Activated T-cell treated with anti-CD3 and anti-CD28 coated beads for 48 hours (primary cell): Measurements from ENCODE around the gene PLXNC1.

Source experiments
- DNase-seq: peaks from one replicate; pipeline ENCODE4 v3.0.0-alpha.2; 2020; ENCODE audit warnings: low read depth

Gene PLXNC1

GRCh38 chr12:94162108-94162507 is 13.7 kb downstream of the PLXNC1 start:
- DNase-seq = no peak

- no peak for DNase-seq
Measured at GRCh38 chr12:94163850-94164249, 15.5 kb downstream of the PLXNC1 start.

- no peak for DNase-seq
Measured at GRCh38 chr12:94165138-94165537, 16.8 kb downstream of the PLXNC1 start.

GRCh38 chr12:94165670-94166364 is 17.4 kb downstream of the PLXNC1 start:
- no peak for DNase-seq

GRCh38 chr12:94167071-94167755 is 18.8 kb downstream of the PLXNC1 start:
- DNase-seq = no peak

GRCh38 chr12:94167756-94168416 is 19.5 kb downstream of the PLXNC1 start:
- DNase-seq = no peak

GRCh38 chr12:94169495-94169894 is 21.1 kb downstream of the PLXNC1 start:
- no peak for DNase-seq

- no peak for DNase-seq
Measured at GRCh38 chr12:94169966-94170689, 21.8 kb downstream of the PLXNC1 start.

GRCh38 chr12:94170690-94171594 is 22.6 kb downstream of the PLXNC1 start:
- DNase-seq = no peak

- DNase-seq = no peak
Measured at GRCh38 chr12:94171595-94171930, 23.2 kb downstream of the PLXNC1 start.

- DNase-seq = no peak
Measured at GRCh38 chr12:94172031-94172430, 23.7 kb downstream of the PLXNC1 start.

- no peak for DNase-seq
Measured at GRCh38 chr12:94172973-94173372, 24.6 kb downstream of the PLXNC1 start.

GRCh38 chr12:94173660-94174265 is 25.4 kb downstream of the PLXNC1 start:
- DNase-seq = no peak

GRCh38 chr12:94174576-94174975 is 26.2 kb downstream of the PLXNC1 start:
- peak; percentile 18 for DNase-seq

- no peak for DNase-seq
Measured at GRCh38 chr12:94175763-94176668, 27.6 kb downstream of the PLXNC1 start.

- no peak for DNase-seq
Measured at GRCh38 chr12:94178054-94178453, 29.7 kb downstream of the PLXNC1 start.

- no peak for DNase-seq
Measured at GRCh38 chr12:94178882-94179281, 30.5 kb downstream of the PLXNC1 start.

GRCh38 chr12:94179723-94180122 is 31.3 kb downstream of the PLXNC1 start:
- no peak for DNase-seq

- no peak for DNase-seq
Measured at GRCh38 chr12:94180558-94181296, 32.4 kb downstream of the PLXNC1 start.
